HEK293 (cell line): Measurements from ENCODE around the gene ARHGAP25.

ENCODE experiments used
- CTCF ChIA-PET: fragments of 350-600 bp; formaldehyde crosslinking; extraction: SDS; loops from one replicate; lab custom pipeline; 2021; ENCODE audit warnings: antibody characterized with exemption; lab: Yijun Ruan, JAX
- POLR2A ChIA-PET: fragments of 300-600 bp; formaldehyde crosslinking; extraction: SDS; loops from one replicate; lab custom pipeline; 2020; ENCODE audit warnings: antibody characterized with exemption, inconsistent platforms; lab: Yijun Ruan, JAX
- H3K27ac ChIP-seq: fragments of 200-500 bp; sonication (Bioruptor generic); 2 replicates; pipeline ENCODE4 v1.5.1; 2014; ENCODE audit warnings: low read depth, low read length, control low read depth, inconsistent platforms; ENCODE audit errors: extremely low read depth
- H3K36me3 ChIP-seq, 2 experiments: fragments of 200-500 bp in 1 of 2; sonication (Bioruptor generic) in 1 of 2; 1 replicate in 1 of 2; 2 replicates in 1 of 2; pipeline ENCODE4 v1.5.1; 2014 to 2017; ENCODE audit warnings: inconsistent platforms in 2 of 2, low read length in 2 of 2; ENCODE audit not compliant: control insufficient read depth in 2 of 2, insufficient read depth in 1 of 2
- H3K4me1 ChIP-seq: fragments of 200-500 bp; sonication (Bioruptor generic); 2 replicates; pipeline ENCODE4 v1.5.1; 2014; ENCODE audit warnings: mild to moderate bottlenecking, low read length, inconsistent platforms; ENCODE audit not compliant: control insufficient read depth, insufficient read depth
- H3K4me3 ChIP-seq: 2 replicates; pipeline ENCODE4 v1.5.1; 2011; ENCODE audit warnings: low read depth, mild to moderate bottlenecking, control low read depth, low read length, moderate library complexity
- H3K9me3 ChIP-seq: fragments of 200-500 bp; sonication (Bioruptor generic); 2 replicates; pipeline ENCODE4 v1.5.1; 2014; ENCODE audit warnings: low read depth, low read length, inconsistent platforms; ENCODE audit not compliant: control insufficient read depth, insufficient read depth
- HOXA7 ChIP-seq: sonication (generic); formaldehyde crosslinking; IDR thresholded peaks from 2 replicates; pipeline ENCODE4 v1.8.1; 2022; ENCODE audit warnings: missing genetic modification reagents, borderline replicate concordance
- KLF7 ChIP-seq: fragments of 450-650 bp; formaldehyde crosslinking; IDR thresholded peaks from 2 replicates; pipeline ENCODE4 v1.5.1; 2016; ENCODE audit warnings: missing biosample characterization, missing genetic modification characterization, borderline replicate concordance
- OVOL3 ChIP-seq: fragments of 450-650 bp; formaldehyde crosslinking; IDR thresholded peaks from 2 replicates; pipeline ENCODE4 v1.5.1; 2016; ENCODE audit warnings: missing biosample characterization, missing genetic modification characterization
- REPIN1 ChIP-seq: fragments of 450-650 bp; formaldehyde crosslinking; IDR thresholded peaks from 2 replicates; pipeline ENCODE4 v1.5.1; 2017; ENCODE audit warnings: missing biosample characterization, missing genetic modification characterization, low read depth
- SP2 ChIP-seq: fragments of 450-650 bp; formaldehyde crosslinking; IDR thresholded peaks from 2 replicates; pipeline ENCODE4 v1.5.1; 2016; ENCODE audit warnings: missing biosample characterization, missing genetic modification characterization
- TCF7L2 ChIP-seq: IDR thresholded peaks from 2 replicates; pipeline ENCODE4 v1.6.1; 2011; ENCODE audit warnings: low read depth, mild to moderate bottlenecking, inconsistent platforms, low read length, moderate library complexity, borderline replicate concordance
- TRIM28 ChIP-seq: IDR thresholded peaks from 2 replicates; pipeline ENCODE4 v1.6.1; 2011; ENCODE audit warnings: low read length, control low read depth, borderline replicate concordance
- ZBTB1 ChIP-seq: fragments of 450-650 bp; formaldehyde crosslinking; IDR thresholded peaks from 2 replicates; pipeline ENCODE4 v1.5.1; 2016; ENCODE audit warnings: missing biosample characterization, missing genetic modification characterization
- ZNF157 ChIP-seq: fragments of 450-650 bp; formaldehyde crosslinking; IDR thresholded peaks from 2 replicates; pipeline ENCODE4 v1.5.1; 2016; ENCODE audit warnings: missing biosample characterization, missing genetic modification characterization
- ZNF24 ChIP-seq: fragments of 450-650 bp; formaldehyde crosslinking; IDR thresholded peaks from 2 replicates; pipeline ENCODE4 v1.5.1; 2016; ENCODE audit warnings: missing biosample characterization, missing genetic modification characterization
- ZNF354C ChIP-seq: fragments of 450-650 bp; formaldehyde crosslinking; IDR thresholded peaks from 2 replicates; pipeline ENCODE4 v1.5.1; 2016; ENCODE audit warnings: missing biosample characterization, missing genetic modification characterization, low read depth, borderline replicate concordance
- ZNF433 ChIP-seq: fragments of 450-650 bp; formaldehyde crosslinking; IDR thresholded peaks from 2 replicates; pipeline ENCODE4 v1.5.1; 2016; ENCODE audit warnings: missing biosample characterization, missing genetic modification characterization, low read depth
- ZNF544 ChIP-seq: fragments of 450-650 bp; formaldehyde crosslinking; IDR thresholded peaks from 2 replicates; pipeline ENCODE4 v1.5.0; 2017; ENCODE audit warnings: missing biosample characterization, missing genetic modification characterization
- ZNF558 ChIP-seq: fragments of 450-650 bp; formaldehyde crosslinking; IDR thresholded peaks from 2 replicates; pipeline ENCODE4 v1.5.1; 2016; ENCODE audit warnings: missing biosample characterization, missing genetic modification characterization
- ZNF596 ChIP-seq: fragments of 450-650 bp; IDR thresholded peaks from 2 replicates; pipeline ENCODE4 v1.5.0; 2018; ENCODE audit warnings: missing biosample characterization, mild to moderate bottlenecking, missing genetic modification characterization, moderate library complexity
- ZNF624 ChIP-seq: fragments of 450-650 bp; formaldehyde crosslinking; IDR thresholded peaks from 2 replicates; pipeline ENCODE4 v1.5.1; 2017; ENCODE audit warnings: missing biosample characterization, missing genetic modification characterization
- ZNF747 ChIP-seq: fragments of 450-650 bp; formaldehyde crosslinking; IDR thresholded peaks from 2 replicates; pipeline ENCODE4 v1.5.1; 2016; ENCODE audit warnings: missing biosample characterization, missing genetic modification characterization
- TF ChIP-seq, protein P1 (sequence below): fragments of 450-650 bp; formaldehyde crosslinking; IDR thresholded peaks from 2 replicates; pipeline ENCODE4 v1.5.0; 2017; ENCODE audit warnings: missing biosample characterization, missing genetic modification characterization, borderline replicate concordance
- TF ChIP-seq, protein P2 (sequence below): fragments of 450-650 bp; formaldehyde crosslinking; conservative IDR thresholded peaks from 2 replicates; pipeline ENCODE4 v1.5.1; 2016; ENCODE audit warnings: low read depth, missing biosample characterization, missing genetic modification characterization
- TF ChIP-seq, protein P3 (sequence below): fragments of 450-650 bp; formaldehyde crosslinking; IDR thresholded peaks from 2 replicates; pipeline ENCODE4 v1.5.1; 2017; ENCODE audit warnings: missing biosample characterization, missing genetic modification characterization

ARHGAP25 gene

DNA sequence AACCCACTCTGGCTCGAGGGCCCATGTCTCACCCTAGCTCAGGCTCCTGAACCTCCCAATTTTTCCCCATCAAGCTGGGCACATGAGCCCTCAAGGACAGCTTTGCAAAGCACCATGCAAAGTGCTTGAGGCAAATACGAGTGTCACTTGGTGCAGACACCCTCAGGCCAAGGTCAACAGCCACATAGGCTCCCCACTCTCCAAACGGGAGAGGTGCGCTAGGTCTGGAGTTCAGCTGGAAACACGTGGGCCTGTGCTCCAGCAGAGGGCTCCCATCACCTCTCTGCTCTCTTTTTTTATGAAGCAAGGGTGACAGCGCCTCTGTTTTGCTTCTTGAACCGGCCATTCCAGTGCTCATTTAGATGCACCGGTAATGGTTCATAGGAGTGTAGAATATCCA is 11.9 kb upstream of the ARHGAP25 start:
- Histone ChIP-seq H3K27ac (no peak overlapping the region), H3K36me3 (no peaks in the 10 kb centered on the region), H3K9me3 (no peaks in the 10 kb centered on the region), H3K4me3 (no peak overlapping the region), H3K4me1 (no peaks in the 10 kb centered on the region)
- ChIA-PET CTCF (interaction anchor here (1.2 to 1.7 kb wide), 3 partner anchors 29 to 257 kb away, joined by 4 to 7 read pairs (median 5); no protein-coding TSS in a partner anchor), POLR2A (no interaction called here)
- no peak for TF ChIP-seq TRIM28
- no peak for TF ChIP-seq ZNF433
- TF ChIP-seq TCF7L2, result no peak
- no peak for TF ChIP-seq ZNF558 (tag by site-specific recombination)
- no peak for TF ChIP-seq REPIN1
- no peak for TF ChIP-seq ZNF596 (tag by site-specific recombination)
- TF ChIP-seq ZNF354C (tag by site-specific recombination), result no peak
- no peak for TF ChIP-seq ZNF747
- no peak for TF ChIP-seq ZNF24 (tag by site-specific recombination)
- no peak for TF ChIP-seq OVOL3 (tag by site-specific recombination)
- TF ChIP-seq, protein P1, sequence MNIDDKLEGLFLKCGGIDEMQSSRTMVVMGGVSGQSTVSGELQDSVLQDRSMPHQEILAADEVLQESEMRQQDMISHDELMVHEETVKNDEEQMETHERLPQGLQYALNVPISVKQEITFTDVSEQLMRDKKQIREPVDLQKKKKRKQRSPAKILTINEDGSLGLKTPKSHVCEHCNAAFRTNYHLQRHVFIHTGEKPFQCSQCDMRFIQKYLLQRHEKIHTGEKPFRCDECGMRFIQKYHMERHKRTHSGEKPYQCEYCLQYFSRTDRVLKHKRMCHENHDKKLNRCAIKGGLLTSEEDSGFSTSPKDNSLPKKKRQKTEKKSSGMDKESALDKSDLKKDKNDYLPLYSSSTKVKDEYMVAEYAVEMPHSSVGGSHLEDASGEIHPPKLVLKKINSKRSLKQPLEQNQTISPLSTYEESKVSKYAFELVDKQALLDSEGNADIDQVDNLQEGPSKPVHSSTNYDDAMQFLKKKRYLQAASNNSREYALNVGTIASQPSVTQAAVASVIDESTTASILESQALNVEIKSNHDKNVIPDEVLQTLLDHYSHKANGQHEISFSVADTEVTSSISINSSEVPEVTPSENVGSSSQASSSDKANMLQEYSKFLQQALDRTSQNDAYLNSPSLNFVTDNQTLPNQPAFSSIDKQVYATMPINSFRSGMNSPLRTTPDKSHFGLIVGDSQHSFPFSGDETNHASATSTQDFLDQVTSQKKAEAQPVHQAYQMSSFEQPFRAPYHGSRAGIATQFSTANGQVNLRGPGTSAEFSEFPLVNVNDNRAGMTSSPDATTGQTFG (tag by site-specific recombination), result no peak
- TF ChIP-seq SP2, result no peak
- TF ChIP-seq ZNF157 (tag by site-specific recombination), result no peak
- TF ChIP-seq ZNF624 (tag by site-specific recombination), result no peak
- TF ChIP-seq, protein P2, sequence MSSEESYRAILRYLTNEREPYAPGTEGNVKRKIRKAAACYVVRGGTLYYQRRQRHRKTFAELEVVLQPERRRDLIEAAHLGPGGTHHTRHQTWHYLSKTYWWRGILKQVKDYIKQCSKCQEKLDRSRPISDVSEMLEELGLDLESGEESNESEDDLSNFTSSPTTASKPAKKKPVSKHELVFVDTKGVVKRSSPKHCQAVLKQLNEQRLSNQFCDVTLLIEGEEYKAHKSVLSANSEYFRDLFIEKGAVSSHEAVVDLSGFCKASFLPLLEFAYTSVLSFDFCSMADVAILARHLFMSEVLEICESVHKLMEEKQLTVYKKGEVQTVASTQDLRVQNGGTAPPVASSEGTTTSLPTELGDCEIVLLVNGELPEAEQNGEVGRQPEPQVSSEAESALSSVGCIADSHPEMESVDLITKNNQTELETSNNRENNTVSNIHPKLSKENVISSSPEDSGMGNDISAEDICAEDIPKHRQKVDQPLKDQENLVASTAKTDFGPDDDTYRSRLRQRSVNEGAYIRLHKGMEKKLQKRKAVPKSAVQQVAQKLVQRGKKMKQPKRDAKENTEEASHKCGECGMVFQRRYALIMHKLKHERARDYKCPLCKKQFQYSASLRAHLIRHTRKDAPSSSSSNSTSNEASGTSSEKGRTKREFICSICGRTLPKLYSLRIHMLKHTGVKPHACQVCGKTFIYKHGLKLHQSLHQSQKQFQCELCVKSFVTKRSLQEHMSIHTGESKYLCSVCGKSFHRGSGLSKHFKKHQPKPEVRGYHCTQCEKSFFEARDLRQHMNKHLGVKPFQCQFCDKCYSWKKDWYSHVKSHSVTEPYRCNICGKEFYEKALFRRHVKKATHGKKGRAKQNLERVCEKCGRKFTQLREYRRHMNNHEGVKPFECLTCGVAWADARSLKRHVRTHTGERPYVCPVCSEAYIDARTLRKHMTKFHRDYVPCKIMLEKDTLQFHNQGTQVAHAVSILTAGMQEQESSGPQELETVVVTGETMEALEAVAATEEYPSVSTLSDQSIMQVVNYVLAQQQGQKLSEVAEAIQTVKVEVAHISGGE (tag by site-specific recombination), result no peak
- TF ChIP-seq, protein P3, sequence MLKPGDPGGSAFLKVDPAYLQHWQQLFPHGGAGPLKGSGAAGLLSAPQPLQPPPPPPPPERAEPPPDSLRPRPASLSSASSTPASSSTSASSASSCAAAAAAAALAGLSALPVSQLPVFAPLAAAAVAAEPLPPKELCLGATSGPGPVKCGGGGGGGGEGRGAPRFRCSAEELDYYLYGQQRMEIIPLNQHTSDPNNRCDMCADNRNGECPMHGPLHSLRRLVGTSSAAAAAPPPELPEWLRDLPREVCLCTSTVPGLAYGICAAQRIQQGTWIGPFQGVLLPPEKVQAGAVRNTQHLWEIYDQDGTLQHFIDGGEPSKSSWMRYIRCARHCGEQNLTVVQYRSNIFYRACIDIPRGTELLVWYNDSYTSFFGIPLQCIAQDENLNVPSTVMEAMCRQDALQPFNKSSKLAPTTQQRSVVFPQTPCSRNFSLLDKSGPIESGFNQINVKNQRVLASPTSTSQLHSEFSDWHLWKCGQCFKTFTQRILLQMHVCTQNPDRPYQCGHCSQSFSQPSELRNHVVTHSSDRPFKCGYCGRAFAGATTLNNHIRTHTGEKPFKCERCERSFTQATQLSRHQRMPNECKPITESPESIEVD, result no peak

DNA sequence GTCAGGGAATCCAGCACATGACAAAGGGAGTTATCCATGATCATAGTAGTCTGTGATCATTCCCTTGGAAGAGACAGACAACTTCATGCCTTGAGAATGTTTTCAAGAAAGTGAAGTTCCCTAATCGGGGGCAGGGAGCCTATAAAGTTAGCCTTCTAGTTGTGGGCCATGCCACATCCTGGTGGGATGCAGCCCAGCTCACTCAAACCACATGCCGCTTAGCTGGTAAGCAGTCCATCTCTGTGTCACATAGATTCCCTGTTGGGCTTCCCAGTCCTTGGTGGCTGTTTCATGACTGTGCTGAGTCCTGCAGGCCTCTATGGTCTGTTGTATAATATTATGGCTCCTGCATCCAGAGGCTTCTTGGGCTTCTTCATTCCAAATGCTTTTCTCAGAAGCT is 11.4 kb upstream of the ARHGAP25 start:
- H3K4me1 ChIP-seq, result no peaks in the 10 kb centered on the region
- CTCF ChIA-PET, result interaction anchor here (0.7 to 1.7 kb wide), 2 partner anchors 25 to 28 kb away, joined by 4 to 7 read pairs; no protein-coding TSS in a partner anchor

More for the DNA sequence above, 11.4 kb upstream of the ARHGAP25 start:
- Histone ChIP-seq H3K36me3 (no peaks in the 10 kb centered on the region), H3K9me3 (no peaks in the 10 kb centered on the region), H3K4me3 (no peak overlapping the region), H3K27ac (no peak overlapping the region)
- POLR2A ChIA-PET, result no interaction called here
- no peak for TF ChIP-seq ZBTB1 (tag by site-specific recombination)
- TF ChIP-seq ZNF544, result no peak
- TF ChIP-seq HOXA7 (CRISPR knock-in tag), result no peak
- no peak for TF ChIP-seq KLF7 (tag by site-specific recombination)
